PC-9 (cell line): Measurements from ENCODE around the gene CD2AP. TPM values are rescaled to one million over a fixed set of nuclear protein-coding genes. Genes with fewer than 3 reads are reported as not detected.

ENCODE experiments used
- BruUV-seq: library from RNA; stranded (reverse); fragments of 400-500 nt; replicated peaks from 2 replicates; lab custom pipeline; 2021; lab: Mats Ljungman, UMichigan
- CTCF ChIA-PET: fragments of 300-600 bp; sonication (Branson Sonifier 250); formaldehyde crosslinking; loops from one replicate; lab custom pipeline; 2022; ENCODE audit warnings: antibody characterized with exemption; lab: Charles Lee
- POLR2A ChIA-PET: fragments of 300-600 bp; sonication (Branson Sonifier 250); formaldehyde crosslinking; loops from one replicate; lab custom pipeline; 2022; ENCODE audit warnings: antibody characterized with exemption; ENCODE audit not compliant: unreplicated experiment; lab: Charles Lee
- DNase-seq, 2 experiments: peaks; one replicate each; pipeline versions ENCODE4 v3.0.0 to v3.0.0-alpha.2; 2015 to 2022; ENCODE audit warnings: mixed read lengths in 1 of 2
- H2AFZ ChIP-seq: fragments of 200-600 bp; sonication (generic); 2 replicates; pipeline ENCODE4 v1.8.1; 2017; ENCODE audit warnings: antibody characterized with exemption
- H3F3A ChIP-seq: fragments of 200-600 bp; sonication (generic); 2 replicates; pipeline ENCODE4 v1.8.1; 2017; ENCODE audit warnings: antibody characterized with exemption, mild to moderate bottlenecking, low read depth; ENCODE audit not compliant: insufficient read depth
- H3K27ac ChIP-seq: fragments of 200-600 bp; sonication (generic); 2 replicates; pipeline ENCODE4 v1.6.1; 2016; ENCODE audit warnings: mixed run types
- H3K27me3 ChIP-seq: fragments of 200-600 bp; sonication (generic); 2 replicates; pipeline ENCODE4 v1.6.1; 2016; ENCODE audit warnings: low read depth, mixed run types; ENCODE audit not compliant: insufficient read depth
- H3K36me3 ChIP-seq: fragments of 200-600 bp; sonication (generic); 2 replicates; pipeline ENCODE4 v1.6.1; 2016; ENCODE audit warnings: low read depth, mixed run types
- H3K4me1 ChIP-seq: fragments of 200-600 bp; sonication (generic); replicated peaks from 2 replicates; pipeline ENCODE4 v1.6.1; 2016; ENCODE audit warnings: mixed run types; ENCODE audit not compliant: insufficient read depth
- H3K4me2 ChIP-seq: fragments of 200-600 bp; sonication (generic); 2 replicates; pipeline ENCODE4 v1.6.1; 2017; ENCODE audit warnings: mixed run types
- H3K4me3 ChIP-seq: fragments of 200-600 bp; sonication (generic); 2 replicates; pipeline ENCODE4 v1.6.1; 2016; ENCODE audit warnings: mixed run types
- H3K79me2 ChIP-seq: fragments of 200-600 bp; sonication (generic); 2 replicates; pipeline ENCODE4 v1.6.1; 2017; ENCODE audit warnings: low read depth, mixed run types
- H3K9me2 ChIP-seq: fragments of 200-600 bp; sonication (generic); 2 replicates; pipeline ENCODE4 v1.8.1; 2017; ENCODE audit warnings: mild to moderate bottlenecking; ENCODE audit not compliant: insufficient read depth
- H3K9me3 ChIP-seq: fragments of 200-600 bp; sonication (generic); 2 replicates; pipeline ENCODE4 v1.8.1; 2016; ENCODE audit warnings: low read depth; ENCODE audit not compliant: insufficient read depth
- H4K20me1 ChIP-seq: fragments of 200-600 bp; sonication (generic); 2 replicates; pipeline ENCODE4 v1.8.1; 2017; ENCODE audit not compliant: insufficient read depth
- CTCF ChIP-seq: fragments of 200-600 bp; sonication (generic); conservative IDR thresholded peaks from 2 replicates; pipeline ENCODE4 v1.6.1; 2017; ENCODE audit warnings: mixed run types, antibody characterized with exemption, mild to moderate bottlenecking, moderate library complexity
- EZH2 ChIP-seq: fragments of 200-600 bp; sonication (generic); IDR thresholded peaks from 2 replicates; pipeline ENCODE4 v1.8.0; 2017; ENCODE audit warnings: antibody characterized with exemption, low read depth
- intact Hi-C: fragments of 100-400 bp; cut with micrococcal nuclease; formaldehyde crosslinking; loops from one replicate; pipeline ENCODE4 v1.10.0; 2022; ENCODE audit not compliant: unreplicated experiment
- total RNA-seq: library from RNA; stranded (reverse); gene quantifications from 2 replicates; pipeline ENCODE4 v1.2.3, GENCODE V29; 2021

CD2AP gene
- total RNA-seq, 1 experiment from 2014 or later: 55.5 TPM

DNA sequence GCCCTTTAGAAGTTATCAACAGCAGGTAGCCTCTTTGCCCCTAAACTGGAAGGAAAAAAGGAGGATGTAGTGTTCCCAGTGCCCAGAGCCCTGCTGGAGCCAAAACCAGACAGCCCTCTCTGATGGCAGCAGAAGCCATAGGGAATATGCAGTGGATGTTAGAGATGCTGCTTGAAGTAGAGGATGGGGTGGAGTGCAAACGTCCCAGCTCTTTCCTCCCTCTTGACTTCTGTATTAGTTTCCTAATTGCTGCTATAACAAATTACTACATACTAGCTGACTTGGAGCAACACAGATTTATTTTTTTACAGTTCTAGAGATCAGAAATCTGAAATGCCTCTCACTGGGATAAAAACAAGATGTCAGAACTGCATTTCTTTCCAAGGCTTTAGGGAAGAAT is 12.5 kb upstream of the CD2AP start:
- no peaks in the 10 kb centered on the region for H3F3A ChIP-seq
- H3K4me2 ChIP-seq: no peak overlapping the region
- H3K36me3 ChIP-seq: no peaks in the 10 kb centered on the region
- no peaks in the 10 kb centered on the region for H3K27me3 ChIP-seq
- no peak overlapping the region for H3K27ac ChIP-seq
- H3K79me2 ChIP-seq: no peaks in the 10 kb centered on the region
- no peaks in the 10 kb centered on the region for H4K20me1 ChIP-seq
- TF ChIP-seq EZH2: no peak
- no peak for TF ChIP-seq CTCF
- POLR2A ChIA-PET: interaction anchor here (0.6 kb wide), 1 partner anchor 99 kb away, joined by 3 read pairs; no protein-coding TSS in a partner anchor
- H2AFZ ChIP-seq: no peak overlapping the region
- H3K9me2 ChIP-seq: no peaks in the 10 kb centered on the region
- H3K9me3 ChIP-seq: no peaks in the 10 kb centered on the region
- CTCF ChIA-PET: no interaction called here
- DNase-seq: no peak
- H3K4me3 ChIP-seq: no peak overlapping the region
- no TSS peak for BruUV-seq
- intact Hi-C loops: no loop called here
- H3K4me1 ChIP-seq: peaks cover 9% of the 10 kb centered on the region

- DNase-seq: no peak
- Histone ChIP-seq H4K20me1 (no peaks in the 10 kb centered on the region), H3K27me3 (no peaks in the 10 kb centered on the region), H3K36me3 (no peaks in the 10 kb centered on the region), H3K9me3 (no peaks in the 10 kb centered on the region; the same call in 1 of the 2 replicates), H3K27ac (no peak overlapping the region), H3K4me3 (no peak overlapping the region), H3F3A (peaks cover 5% of the 10 kb centered on the region; the same call in 1 of the 2 replicates), H3K4me1 (peaks cover 9% of the 10 kb centered on the region), H2AFZ (no peak overlapping the region), H3K4me2 (no peak overlapping the region), H3K9me2 (no peaks in the 10 kb centered on the region), H3K79me2 (peaks cover 11% of the 10 kb centered on the region; the same call in 1 of the 2 replicates)
- no TSS peak for BruUV-seq
- ChIA-PET POLR2A (no interaction called here), CTCF (no interaction called here)
- intact Hi-C loops: no loop called here
- no peak for TF ChIP-seq EZH2
Observed at GRCh38 chr6:47471911-47472310, 5.7 kb upstream of the CD2AP start.

- H3K27me3 ChIP-seq: no peaks in the 10 kb centered on the region
- H3K4me3 ChIP-seq: no peak overlapping the region
- BruUV-seq: no TSS peak
- no peaks in the 10 kb centered on the region for H3K36me3 ChIP-seq
- no peak overlapping the region for H3K4me2 ChIP-seq
- no peak overlapping the region for H2AFZ ChIP-seq
- intact Hi-C loops: no loop called here
- DNase-seq: no peak
- H3K4me1 ChIP-seq: peaks cover 9% of the 10 kb centered on the region
- no peaks in the 10 kb centered on the region; the same call in 1 of the 2 replicates for H3K9me3 ChIP-seq
- peaks cover 23% of the 10 kb centered on the region for H3K79me2 ChIP-seq
- ChIA-PET CTCF (no interaction called here), POLR2A (no interaction called here)
- no peaks in the 10 kb centered on the region for H3K9me2 ChIP-seq
- H4K20me1 ChIP-seq: no peaks in the 10 kb centered on the region
- peaks cover 10% of the 10 kb centered on the region for H3F3A ChIP-seq
- H3K27ac ChIP-seq: no peak overlapping the region
- TF ChIP-seq EZH2 (no peak), CTCF (no peak)
Observed at GRCh38 chr6:47473791-47474346, 3.7 kb upstream of the CD2AP start.
